ENCODE measurements around the gene PNISR.

DNA sequence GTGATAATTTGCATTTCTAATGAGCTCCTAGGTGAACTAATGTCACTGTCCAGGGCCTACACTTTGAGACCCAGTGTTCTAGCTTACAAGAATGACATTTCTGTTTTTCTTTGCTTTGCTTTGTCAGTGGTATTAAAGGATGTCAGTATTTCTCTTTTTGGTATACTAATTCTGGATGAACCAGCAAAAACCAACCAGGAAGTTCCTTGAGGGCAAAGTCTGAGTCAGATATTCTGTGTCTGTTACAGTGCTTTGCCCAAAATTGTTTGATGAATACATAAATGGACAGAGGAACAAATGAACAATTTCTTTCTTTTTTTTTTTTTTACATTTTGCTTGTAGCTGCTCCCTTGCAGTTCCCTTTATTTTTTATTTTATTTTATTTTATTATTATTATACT is 46.5 kb downstream of the PNISR start:
- no peak for TF ChIP-seq POLR2A (IDR thresholded peaks at IDR 0.05)
- TF ChIP-seq, protein P1, sequence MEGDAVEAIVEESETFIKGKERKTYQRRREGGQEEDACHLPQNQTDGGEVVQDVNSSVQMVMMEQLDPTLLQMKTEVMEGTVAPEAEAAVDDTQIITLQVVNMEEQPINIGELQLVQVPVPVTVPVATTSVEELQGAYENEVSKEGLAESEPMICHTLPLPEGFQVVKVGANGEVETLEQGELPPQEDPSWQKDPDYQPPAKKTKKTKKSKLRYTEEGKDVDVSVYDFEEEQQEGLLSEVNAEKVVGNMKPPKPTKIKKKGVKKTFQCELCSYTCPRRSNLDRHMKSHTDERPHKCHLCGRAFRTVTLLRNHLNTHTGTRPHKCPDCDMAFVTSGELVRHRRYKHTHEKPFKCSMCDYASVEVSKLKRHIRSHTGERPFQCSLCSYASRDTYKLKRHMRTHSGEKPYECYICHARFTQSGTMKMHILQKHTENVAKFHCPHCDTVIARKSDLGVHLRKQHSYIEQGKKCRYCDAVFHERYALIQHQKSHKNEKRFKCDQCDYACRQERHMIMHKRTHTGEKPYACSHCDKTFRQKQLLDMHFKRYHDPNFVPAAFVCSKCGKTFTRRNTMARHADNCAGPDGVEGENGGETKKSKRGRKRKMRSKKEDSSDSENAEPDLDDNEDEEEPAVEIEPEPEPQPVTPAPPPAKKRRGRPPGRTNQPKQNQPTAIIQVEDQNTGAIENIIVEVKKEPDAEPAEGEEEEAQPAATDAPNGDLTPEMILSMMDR (IDR thresholded peaks at IDR 0.05): no peak

Data from Peyer's patch (tissue), 4 donors.